Fibroblast of pulmonary artery (primary cell): ENCODE data around the gene RNF181.
"Not testable (repeated sequence)": the region's sequence is repeated elsewhere in the genome, so short reads cannot be mapped to it uniquely, and the experiment has no call there.

Experiments used
- DNase-seq: peaks from one replicate; pipeline ENCODE4 v3.0.0-alpha.2; 2010; ENCODE audit warnings: low read depth
- H3K4me3 ChIP-seq: replicated peaks from 2 replicates; pipeline ENCODE4 v1.5.1; 2011; ENCODE audit warnings: low read depth, mild to moderate bottlenecking, control low read depth, low read length, moderate library complexity
- TF ChIP-seq, protein P1 (sequence below): IDR thresholded peaks from 2 replicates; pipeline ENCODE4 v1.5.1; 2011; ENCODE audit warnings: mild to moderate bottlenecking, control low read depth, low read length, inconsistent platforms; ENCODE audit errors: missing control alignments

RNF181 gene

DNA sequence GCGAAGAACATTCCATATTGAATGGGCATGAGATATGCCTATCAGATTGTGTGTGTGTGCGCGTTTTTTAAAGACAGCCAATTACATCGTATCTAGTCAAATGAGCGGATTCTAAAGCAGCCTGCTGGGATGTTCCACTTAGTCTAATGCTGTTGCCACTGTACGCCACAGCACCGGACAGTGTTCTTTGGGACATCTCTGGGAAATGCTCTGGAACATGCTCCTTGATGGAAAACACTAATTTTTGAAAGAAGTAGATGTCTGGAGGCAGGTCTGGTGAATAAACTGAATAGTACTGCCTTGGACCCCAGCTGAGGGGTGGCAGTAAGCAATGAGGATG is 10.5 kb downstream of the RNF181 start:
- DNase-seq: no peak
- H3K4me3 ChIP-seq: no peak overlapping the region
- TF ChIP-seq, protein P1, sequence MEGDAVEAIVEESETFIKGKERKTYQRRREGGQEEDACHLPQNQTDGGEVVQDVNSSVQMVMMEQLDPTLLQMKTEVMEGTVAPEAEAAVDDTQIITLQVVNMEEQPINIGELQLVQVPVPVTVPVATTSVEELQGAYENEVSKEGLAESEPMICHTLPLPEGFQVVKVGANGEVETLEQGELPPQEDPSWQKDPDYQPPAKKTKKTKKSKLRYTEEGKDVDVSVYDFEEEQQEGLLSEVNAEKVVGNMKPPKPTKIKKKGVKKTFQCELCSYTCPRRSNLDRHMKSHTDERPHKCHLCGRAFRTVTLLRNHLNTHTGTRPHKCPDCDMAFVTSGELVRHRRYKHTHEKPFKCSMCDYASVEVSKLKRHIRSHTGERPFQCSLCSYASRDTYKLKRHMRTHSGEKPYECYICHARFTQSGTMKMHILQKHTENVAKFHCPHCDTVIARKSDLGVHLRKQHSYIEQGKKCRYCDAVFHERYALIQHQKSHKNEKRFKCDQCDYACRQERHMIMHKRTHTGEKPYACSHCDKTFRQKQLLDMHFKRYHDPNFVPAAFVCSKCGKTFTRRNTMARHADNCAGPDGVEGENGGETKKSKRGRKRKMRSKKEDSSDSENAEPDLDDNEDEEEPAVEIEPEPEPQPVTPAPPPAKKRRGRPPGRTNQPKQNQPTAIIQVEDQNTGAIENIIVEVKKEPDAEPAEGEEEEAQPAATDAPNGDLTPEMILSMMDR: no peak

DNA sequence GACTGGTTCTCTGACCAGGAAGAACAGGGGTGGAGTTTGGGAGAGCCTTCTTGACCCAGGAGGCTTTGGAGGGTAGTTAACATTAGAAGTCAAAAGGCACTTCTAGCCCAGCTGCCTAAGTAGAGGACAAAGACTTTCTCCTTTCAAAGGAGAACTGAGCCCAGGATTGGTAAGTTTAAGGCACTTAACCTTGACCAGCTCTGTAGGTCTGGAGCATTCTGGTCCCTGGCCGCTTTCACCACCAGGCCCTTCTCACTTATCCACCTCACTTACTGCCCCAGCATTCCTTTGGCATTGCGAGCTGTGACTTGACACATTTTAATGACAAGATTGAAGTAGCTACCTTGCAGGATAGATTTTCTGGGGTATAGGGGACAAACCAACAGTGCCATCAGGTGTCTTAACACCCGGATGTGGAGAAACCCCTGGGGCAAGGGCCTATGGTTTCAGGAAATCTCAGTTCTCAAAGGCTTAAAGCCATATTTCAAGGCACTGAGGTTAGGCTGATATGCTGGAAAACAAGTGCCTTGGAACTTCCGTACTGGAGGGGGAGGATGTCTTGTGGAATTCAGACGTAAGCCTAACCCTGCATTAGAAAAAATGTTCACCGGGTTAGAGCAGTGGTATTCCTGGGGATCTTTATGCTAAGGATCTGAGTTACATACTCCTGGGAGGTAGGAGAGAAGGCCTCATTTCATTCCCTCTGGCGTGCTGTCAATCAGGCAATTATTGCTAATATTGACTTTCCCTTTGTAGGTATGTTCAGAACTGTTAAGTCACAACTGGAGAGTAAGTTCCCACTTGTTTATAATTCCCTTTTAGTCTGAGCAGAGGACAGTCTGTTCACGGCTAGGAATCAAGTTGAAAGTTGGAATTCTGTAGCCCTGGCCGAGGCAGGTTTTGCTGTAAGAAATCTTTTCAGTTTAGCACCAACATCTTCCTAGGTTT is 12.0 kb downstream of the RNF181 start:
- TF ChIP-seq, protein P1: no peak
- DNase-seq: no peak
- no peak overlapping the region for H3K4me3 ChIP-seq

DNA sequence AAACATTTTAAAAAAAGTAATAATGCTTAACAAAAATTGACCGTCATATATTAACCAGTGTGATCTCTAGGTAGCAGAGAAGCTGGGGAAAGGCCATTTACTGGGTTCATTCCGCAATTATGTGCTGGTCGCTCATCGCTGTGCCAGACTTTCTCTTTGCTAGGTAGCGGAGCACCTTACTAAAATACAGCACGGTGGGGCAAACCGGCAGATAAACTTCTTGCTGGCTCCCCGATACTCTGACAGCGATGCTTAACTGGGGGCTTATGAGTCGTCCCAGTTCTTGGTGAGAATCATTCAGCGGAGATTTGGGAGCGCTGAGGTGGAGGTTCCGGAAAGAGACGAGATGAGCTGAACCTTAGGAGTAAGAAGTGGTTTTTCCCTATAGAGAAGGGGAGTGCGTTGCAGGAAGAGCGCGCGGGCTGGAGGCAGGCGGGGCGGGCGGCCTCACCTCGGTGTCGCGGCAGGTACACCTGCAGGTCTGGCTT is 15.7 kb downstream of the RNF181 start:
- TF ChIP-seq, protein P1: no peak
- peak overlapping the region; percentile 79 for H3K4me3 ChIP-seq
- DNase-seq: no peak

DNA sequence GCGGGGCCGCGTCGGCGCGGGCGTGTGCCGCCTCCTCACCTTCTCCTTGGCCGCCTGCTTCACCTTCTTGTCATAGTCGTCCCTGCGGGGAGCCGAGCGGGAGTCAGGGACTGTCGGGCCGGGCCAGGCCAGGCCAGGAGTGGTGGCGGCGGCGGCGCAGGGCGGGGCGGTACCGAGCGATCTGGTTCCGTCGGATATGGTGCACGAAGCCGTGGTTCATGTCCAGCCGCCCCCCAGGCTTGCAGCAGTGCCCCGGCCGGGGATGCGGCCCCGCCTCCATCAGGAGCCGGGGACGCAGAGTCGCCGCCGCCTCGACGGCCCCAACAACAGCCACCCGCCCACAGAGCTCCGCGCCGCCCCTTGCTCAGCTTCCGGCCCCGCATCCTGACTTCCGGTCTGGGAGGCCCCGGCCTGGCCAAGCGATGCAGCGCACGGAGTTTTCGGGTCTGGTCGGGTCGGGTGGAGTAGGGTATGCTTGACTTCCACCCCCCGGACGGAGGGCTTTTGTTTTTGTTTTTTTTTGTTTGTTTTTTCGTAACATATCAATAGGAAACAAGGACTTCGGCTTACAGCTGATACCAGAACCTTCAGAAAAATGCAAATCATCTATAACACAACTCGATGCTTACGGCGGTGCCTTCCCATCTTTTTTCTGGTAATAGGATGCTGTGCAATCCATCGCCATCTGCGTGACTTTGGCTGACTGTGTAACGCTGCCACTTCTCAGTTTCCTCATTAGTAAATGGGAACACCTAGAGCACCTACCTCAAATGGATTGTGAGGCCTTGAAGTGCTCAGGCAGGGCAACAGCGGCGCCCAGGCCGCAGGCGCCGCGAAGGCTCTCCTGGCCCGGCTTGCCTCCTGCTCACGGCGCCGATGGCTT is 16.4 kb downstream of the RNF181 start, which contains the start of gene C2orf68:
TSS of gene C2orf68 (minus strand) at position 362 of the 883 bp plus-strand sequence. CDS start at position 280, 82 bp downstream.
- TF ChIP-seq, protein P1: no peak
- DNase-seq: peak; percentile 84
- H3K4me3 ChIP-seq: peak within 1 kb of the TSS; percentile 79

DNA sequence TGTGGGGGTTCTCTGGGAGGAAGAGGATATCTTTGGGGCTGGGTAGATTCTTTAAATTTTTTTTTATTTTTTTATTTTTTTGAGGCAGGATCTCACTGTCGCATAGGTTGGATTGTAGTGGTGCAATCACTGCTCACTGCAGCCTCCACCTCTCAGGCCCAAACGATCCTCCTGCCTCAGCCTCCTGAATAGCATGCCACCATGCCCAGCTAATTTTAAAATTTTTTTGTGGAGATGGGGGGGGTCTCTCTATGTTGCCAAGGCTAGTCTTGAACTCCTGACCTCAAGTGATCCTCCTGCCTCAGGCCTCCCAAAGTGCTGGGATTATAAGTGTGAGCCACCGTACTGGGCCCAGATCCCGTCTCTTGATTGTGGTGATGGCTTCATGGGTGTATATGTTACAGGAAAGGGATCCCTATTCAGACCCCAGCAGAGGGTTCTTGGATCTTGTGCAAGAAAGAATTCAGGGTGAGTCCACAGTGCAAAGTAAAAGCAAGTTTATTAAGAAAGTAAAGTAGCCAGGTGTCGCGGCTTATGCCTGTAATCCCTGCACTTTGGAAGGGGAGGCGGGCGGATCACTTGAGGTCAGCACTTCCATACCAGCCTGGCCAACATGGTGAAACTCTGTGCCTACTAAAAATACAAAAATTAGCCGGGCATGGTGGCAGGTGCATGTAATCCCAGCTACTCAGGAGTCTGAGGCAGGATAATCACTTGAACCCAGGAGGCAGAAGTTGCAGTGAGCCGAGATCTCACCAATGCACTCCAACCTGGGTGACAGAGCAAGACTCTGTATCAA is 18.4 kb downstream of the RNF181 start:
- no peak overlapping the region for H3K4me3 ChIP-seq
- TF ChIP-seq, protein P1: no peak
- DNase-seq: no peak

DNA sequence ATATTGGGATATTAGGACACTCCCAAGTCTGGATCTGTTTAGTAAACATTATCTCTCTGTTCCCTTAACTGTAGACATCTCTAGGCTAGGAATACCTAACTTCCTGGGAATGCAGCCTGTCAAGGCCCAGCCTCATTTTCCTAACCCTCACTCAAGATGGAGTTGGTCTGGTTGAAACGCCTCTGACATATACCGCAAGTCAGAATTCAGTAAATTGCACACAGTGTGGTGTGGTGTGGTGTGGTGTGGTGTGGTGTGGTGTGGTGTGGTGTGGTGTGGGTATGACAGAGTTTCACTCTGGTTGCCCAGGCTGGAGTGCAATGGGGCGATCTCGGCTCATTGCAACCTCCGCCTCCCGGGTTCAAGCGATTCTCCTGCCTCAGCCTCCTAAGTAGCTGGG is 19.2 kb downstream of the RNF181 start:
- not testable (repeated sequence) for DNase-seq, H3K4me3 ChIP-seq

DNA sequence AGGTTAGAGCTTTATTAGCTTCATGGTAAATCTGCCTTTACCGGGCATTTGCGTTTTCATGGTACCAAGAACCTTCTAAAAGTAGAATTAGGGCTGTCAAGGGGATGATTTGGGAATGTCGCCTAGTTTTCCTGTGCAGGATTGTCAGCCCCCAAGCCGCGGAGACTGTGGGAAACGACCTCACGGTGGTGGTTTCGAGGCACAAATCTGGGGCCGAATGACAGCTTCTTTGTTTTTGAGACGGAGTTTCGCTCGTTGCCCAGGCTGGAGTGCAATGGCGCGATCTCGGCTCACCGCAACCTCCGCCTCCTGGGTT is 19.8 kb downstream of the RNF181 start:
- H3K4me3 ChIP-seq: no peak overlapping the region
- DNase-seq: no peak
- TF ChIP-seq, protein P1: no peak

DNA sequence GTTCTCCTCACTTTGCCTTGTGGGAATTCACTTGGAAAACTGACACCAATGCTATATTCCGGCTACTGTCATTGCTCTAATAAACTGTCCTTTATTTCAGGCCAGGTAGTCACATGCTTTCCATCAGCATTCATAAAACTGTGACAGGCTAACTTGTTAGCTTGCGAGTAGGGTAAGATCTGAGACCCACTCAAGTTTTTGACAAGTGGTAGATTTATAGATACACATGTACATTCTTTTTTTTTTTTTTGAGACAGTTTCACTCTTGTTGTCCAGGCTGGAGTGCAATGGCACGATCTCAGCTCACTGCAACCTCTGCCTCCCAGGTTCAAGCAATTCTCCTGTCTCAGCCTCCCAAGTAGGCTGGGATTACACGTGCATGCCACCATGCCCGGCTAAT is 22.2 kb downstream of the RNF181 start:
- not testable (repeated sequence) for DNase-seq, H3K4me3 ChIP-seq
